Measurements from ENCODE around the gene TAC4. TPM values are rescaled to one million over a fixed set of nuclear protein-coding genes. Genes with fewer than 3 reads are reported as not detected.

The TAC4 gene
- polyA plus RNA-seq, 1 donor (not counting 4 experiments of a cell fraction or from before 2014, with no cell fraction given): not detected

- no peak overlapping the region for H3K4me2 ChIP-seq (ENCODE audit: control insufficient read depth, extremely low read depth, insufficient read depth, low read depth, low read length)
- dilution Hi-C loops (cut with MboI; ENCODE audit: extremely low pct_ligation_motif_present, low sequenced_read_pairs): no loop called here
- peak; percentile 23 for FAIRE-seq
Measured at GRCh38 chr17:49861150-49861884, 13.4 kb upstream of the TAC4 start.

GRCh38 chr17:49859991-49860953 is 12.4 kb upstream of the TAC4 start:
- H3K79me2 ChIP-seq (ENCODE audit: control insufficient read depth, insufficient read depth, low read length): no peaks in the 10 kb centered on the region
- H3K27ac ChIP-seq (ENCODE audit: control insufficient read depth, insufficient read depth, low read length): no peak overlapping the region
- no peaks in the 10 kb centered on the region for H3K9me1 ChIP-seq (ENCODE audit: control insufficient read depth, extremely low read depth, insufficient read depth, low read length)
- FAIRE-seq (no peak), DNase-seq (ENCODE audit: low read depth, low spot score) (no peak)
- H3K27me3 ChIP-seq (ENCODE audit: control insufficient read depth, extremely low read depth, insufficient read depth, low read length): peaks cover 8% of the 10 kb centered on the region
- no peak overlapping the region for H3K9ac ChIP-seq (ENCODE audit: control insufficient read depth, extremely low read depth, insufficient read depth, low read length)
- dilution Hi-C loops (cut with MboI; ENCODE audit: extremely low pct_ligation_motif_present, low sequenced_read_pairs): no loop called here
- H3K4me2 ChIP-seq (ENCODE audit: control insufficient read depth, extremely low read depth, insufficient read depth, low read depth, low read length): no peak overlapping the region
- H4K20me1 ChIP-seq (ENCODE audit: control insufficient read depth, extremely low read depth, insufficient read depth, low read length): no peaks in the 10 kb centered on the region
- H3K9me3 ChIP-seq (ENCODE audit: control insufficient read depth, low read depth, low read length): no peaks in the 10 kb centered on the region
- H3K4me3 ChIP-seq (ENCODE audit: control insufficient read depth in 2 of 3, extremely low read depth in 1 of 3, insufficient read depth in 2 of 3, low read depth in 1 of 3, low read length in 3 of 3): no peak overlapping the region
- TF ChIP-seq EZH2 (IDR thresholded peaks at IDR 0.05; ENCODE audit: low read length): no peak
- no peak for TF ChIP-seq CTCF (optimal IDR thresholded peaks at IDR 0.05 in 1 of 3, IDR thresholded peaks at IDR 0.05 in 1 of 3, conservative IDR thresholded peaks at IDR 0.05 in 1 of 3; ENCODE audit: extremely low read depth in 1 of 3, insufficient read depth in 2 of 3, low read length in 3 of 3)
- no peaks in the 10 kb centered on the region for H3K4me1 ChIP-seq (ENCODE audit: control insufficient read depth, extremely low read depth, insufficient read depth, low read length)
- no peaks in the 10 kb centered on the region for H3K36me3 ChIP-seq (ENCODE audit: control insufficient read depth in 2 of 2, extremely low read depth in 1 of 2, insufficient read depth in 2 of 2, low read length in 2 of 2)
- H2AFZ ChIP-seq (ENCODE audit: control insufficient read depth, low read length): no peak overlapping the region

More at GRCh38 chr17:49861150-49861884, 13.4 kb upstream of the TAC4 start:
- Histone ChIP-seq H3K27me3 (ENCODE audit: control insufficient read depth, extremely low read depth, insufficient read depth, low read length) (peaks cover 9% of the 10 kb centered on the region), H3K36me3 (ENCODE audit: control insufficient read depth in 2 of 2, extremely low read depth in 1 of 2, insufficient read depth in 2 of 2, low read length in 2 of 2) (no peaks in the 10 kb centered on the region), H3K4me1 (ENCODE audit: control insufficient read depth, extremely low read depth, insufficient read depth, low read length) (no peaks in the 10 kb centered on the region), H3K9ac (ENCODE audit: control insufficient read depth, extremely low read depth, insufficient read depth, low read length) (no peak overlapping the region), H3K9me3 (ENCODE audit: control insufficient read depth, low read depth, low read length) (no peaks in the 10 kb centered on the region), H3K4me3 (ENCODE audit: control insufficient read depth in 2 of 3, extremely low read depth in 1 of 3, insufficient read depth in 2 of 3, low read depth in 1 of 3, low read length in 3 of 3) (no peak overlapping the region), H3K9me1 (ENCODE audit: control insufficient read depth, extremely low read depth, insufficient read depth, low read length) (no peaks in the 10 kb centered on the region), H3K79me2 (ENCODE audit: control insufficient read depth, insufficient read depth, low read length) (no peaks in the 10 kb centered on the region), H3K27ac (ENCODE audit: control insufficient read depth, insufficient read depth, low read length) (no peak overlapping the region), H4K20me1 (ENCODE audit: control insufficient read depth, extremely low read depth, insufficient read depth, low read length) (no peaks in the 10 kb centered on the region), H2AFZ (ENCODE audit: control insufficient read depth, low read length) (no peak overlapping the region)
- DNase-seq (ENCODE audit: low read depth, low spot score): peak; percentile 23
- peak; percentile 64 to 83 (median 78) for TF ChIP-seq CTCF (optimal IDR thresholded peaks at IDR 0.05 in 1 of 3, IDR thresholded peaks at IDR 0.05 in 1 of 3, conservative IDR thresholded peaks at IDR 0.05 in 1 of 3; ENCODE audit: extremely low read depth in 1 of 3, insufficient read depth in 2 of 3, low read length in 3 of 3)
- no peak for TF ChIP-seq EZH2 (IDR thresholded peaks at IDR 0.05; ENCODE audit: low read length)
